Cardiac fibroblast (primary cell): Measurements from ENCODE around the gene STYX.
A peak's percentile ranks its signal among the peaks of the same experiment; 100 is the strongest.

Source experiments
- DNase-seq, 2 donors: peaks; one replicate each; pipeline versions ENCODE4 v3.0.0 to v3.0.0-alpha.2; 2010; ENCODE audit warnings: low read depth in 2 of 2
- H3K4me3 ChIP-seq, 2 donors: replicated peaks in 1 of 2; 1 replicate in 1 of 2; 2 replicates in 1 of 2; pipeline ENCODE4 v1.5.1; 2011; ENCODE audit warnings: low read depth in 2 of 2, low read length in 2 of 2, mild to moderate bottlenecking in 2 of 2, moderate library complexity in 1 of 2
- TF ChIP-seq, protein P1 (sequence below): IDR thresholded peaks from one replicate; pipeline ENCODE4 v1.5.1; 2011; ENCODE audit warnings: low read depth, mild to moderate bottlenecking, low read length, inconsistent platforms

Gene STYX

DNA sequence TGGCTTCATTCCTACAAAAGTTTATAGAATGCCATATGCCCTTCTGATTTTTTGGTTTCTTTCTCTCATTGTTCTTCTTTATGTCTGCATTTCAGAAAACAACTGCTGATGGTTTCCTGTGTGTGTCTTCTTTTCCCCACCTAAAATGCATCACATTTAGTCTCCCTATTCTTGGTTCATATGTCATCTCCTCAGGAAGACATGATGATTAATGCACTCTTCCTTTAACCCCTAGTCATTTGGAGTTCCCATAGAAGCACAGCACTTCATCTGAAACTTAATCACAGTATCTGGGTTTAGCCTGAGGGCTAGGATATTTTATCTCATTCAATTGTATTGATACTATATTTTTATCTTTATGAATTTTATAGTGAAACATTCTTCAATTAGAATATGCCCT, 39.9 kb downstream of the STYX start:
- DNase-seq = peak in 1 of 2 donors; percentile 62
- TF ChIP-seq, protein P1, sequence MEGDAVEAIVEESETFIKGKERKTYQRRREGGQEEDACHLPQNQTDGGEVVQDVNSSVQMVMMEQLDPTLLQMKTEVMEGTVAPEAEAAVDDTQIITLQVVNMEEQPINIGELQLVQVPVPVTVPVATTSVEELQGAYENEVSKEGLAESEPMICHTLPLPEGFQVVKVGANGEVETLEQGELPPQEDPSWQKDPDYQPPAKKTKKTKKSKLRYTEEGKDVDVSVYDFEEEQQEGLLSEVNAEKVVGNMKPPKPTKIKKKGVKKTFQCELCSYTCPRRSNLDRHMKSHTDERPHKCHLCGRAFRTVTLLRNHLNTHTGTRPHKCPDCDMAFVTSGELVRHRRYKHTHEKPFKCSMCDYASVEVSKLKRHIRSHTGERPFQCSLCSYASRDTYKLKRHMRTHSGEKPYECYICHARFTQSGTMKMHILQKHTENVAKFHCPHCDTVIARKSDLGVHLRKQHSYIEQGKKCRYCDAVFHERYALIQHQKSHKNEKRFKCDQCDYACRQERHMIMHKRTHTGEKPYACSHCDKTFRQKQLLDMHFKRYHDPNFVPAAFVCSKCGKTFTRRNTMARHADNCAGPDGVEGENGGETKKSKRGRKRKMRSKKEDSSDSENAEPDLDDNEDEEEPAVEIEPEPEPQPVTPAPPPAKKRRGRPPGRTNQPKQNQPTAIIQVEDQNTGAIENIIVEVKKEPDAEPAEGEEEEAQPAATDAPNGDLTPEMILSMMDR = no peak

DNA sequence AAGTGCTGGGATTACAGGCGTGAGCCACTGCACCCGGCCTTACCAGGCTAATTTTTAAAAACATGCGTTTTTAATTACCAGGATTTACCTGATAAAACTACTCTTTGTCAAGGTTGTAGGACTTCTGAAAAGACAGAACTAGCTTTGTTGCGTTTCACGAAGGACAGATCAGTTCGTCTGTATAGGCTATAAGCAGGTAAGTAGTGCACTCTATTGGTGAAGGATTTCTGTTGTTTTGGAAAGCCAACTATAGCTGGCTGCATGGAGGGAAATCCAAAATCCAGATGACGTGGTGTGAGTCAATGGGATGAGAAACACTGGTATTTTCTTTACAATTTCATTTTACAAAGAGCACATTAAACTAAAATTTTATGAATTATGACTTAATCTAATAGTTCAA, 46.9 kb downstream of the STYX start:
- TF ChIP-seq, protein P1 = no peak
- H3K4me3 ChIP-seq = no peak overlapping the region
- DNase-seq = no peak

More for the DNA sequence above, 39.9 kb downstream of the STYX start:
- no peak overlapping the region for H3K4me3 ChIP-seq

DNA sequence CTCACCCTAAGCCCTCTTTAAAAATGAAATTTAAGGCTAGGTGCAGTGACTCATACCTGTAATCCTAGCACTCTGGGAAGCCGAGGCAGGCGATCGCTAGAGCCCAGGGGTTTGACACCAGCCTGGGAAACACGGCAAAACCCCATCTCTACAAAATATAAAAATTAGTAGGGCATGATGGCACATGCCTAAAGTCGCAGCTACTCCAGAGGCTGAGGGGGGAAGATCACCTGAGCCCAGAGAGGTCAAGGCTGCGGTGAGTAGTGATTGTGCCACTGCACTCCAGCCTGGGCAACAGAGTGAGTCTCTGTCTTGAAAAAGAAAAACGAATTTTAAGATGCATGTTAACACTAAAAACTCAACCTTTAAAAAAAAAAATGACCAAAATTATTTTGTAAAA, 48.7 kb downstream of the STYX start:
- TF ChIP-seq, protein P1 = no peak
- H3K4me3 ChIP-seq = no peak overlapping the region
- DNase-seq = no peak

DNA sequence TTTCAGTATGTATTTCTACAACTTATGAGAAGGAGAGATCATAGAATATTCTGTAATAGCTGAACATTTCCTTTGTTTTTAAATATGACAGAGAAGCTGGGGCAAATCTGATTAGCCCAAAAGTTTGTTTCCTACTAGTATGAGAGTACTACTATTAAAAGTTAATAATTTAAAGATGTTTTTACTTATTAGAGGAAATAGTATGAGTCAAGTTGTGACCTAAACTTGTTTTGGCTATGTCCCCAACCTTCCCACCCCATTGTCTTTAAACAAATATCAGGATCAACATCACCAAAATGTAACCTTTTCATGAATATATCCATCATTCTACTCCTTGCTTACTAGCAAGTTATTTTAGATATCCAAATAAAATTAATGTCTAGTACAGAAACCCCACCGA, 50.9 kb downstream of the STYX start:
- DNase-seq = peak in 1 of 2 donors; percentile 24
- TF ChIP-seq, protein P1 = no peak
- no peak overlapping the region for H3K4me3 ChIP-seq

DNA sequence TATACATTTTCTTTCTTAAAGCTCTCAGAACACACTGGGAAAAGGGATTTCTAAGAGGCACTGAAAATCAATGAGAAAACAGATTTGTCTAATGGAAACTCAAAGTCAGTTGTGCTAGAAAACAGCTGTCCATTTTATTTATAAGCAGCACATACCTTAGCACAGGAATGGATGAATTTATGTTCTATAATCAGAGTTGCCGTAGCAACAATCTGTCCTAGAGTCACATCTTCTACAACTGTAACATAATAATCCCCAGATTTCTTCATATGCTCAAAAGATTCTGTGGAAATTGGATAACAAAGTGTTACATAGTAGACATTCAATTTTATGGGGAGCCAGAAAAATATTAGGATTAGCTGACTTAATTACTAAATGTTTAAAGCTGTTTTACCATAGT, 51.7 kb downstream of the STYX start:
- no peak overlapping the region for H3K4me3 ChIP-seq
- TF ChIP-seq, protein P1 = no peak
- no peak for DNase-seq

DNA sequence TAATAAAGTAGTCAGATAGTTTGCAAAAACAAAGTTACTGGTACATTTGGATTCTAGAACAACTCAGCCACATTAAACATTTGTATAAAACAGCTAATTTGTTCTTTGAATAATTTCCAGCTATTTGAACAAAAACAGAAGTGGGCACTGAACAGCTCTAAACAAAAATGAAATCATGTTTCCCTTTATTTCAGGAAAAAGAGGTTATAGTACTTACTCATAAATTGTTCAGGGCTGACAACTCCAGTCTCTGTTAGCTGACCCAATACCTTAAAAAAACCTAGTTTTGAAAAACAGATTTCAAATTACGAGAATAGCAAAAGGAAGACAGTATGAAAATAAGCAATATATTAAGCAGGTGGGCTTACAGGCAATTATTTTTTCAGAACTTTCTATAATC, 53.2 kb downstream of the STYX start:
- TF ChIP-seq, protein P1 = no peak
- no peak overlapping the region for H3K4me3 ChIP-seq
- DNase-seq = no peak

DNA sequence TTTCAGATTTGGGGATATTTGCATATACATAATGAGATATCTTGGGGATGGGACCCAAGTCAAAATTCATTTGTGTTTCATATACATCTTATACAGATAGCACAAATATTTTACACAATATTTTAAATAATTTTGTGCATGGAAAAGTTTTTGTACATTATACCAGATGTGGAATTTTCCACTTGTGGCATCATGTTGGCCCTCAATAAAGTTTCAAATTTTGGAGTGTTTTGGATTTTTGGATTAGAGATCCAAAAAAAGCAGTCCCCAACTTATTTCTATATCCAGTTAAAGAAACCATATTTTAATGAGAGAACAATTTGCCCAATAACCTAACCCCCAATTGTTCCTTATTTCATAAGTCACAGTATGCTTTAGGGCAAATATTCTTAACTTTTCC, 56.9 kb downstream of the STYX start:
- DNase-seq = no peak
- H3K4me3 ChIP-seq = no peak overlapping the region
- TF ChIP-seq, protein P1 = no peak
